IPS-11a (cell line): ENCODE results near the gene FAM193A.
"Not testable (repeated sequence)": the region's sequence is repeated elsewhere in the genome, so short reads cannot be mapped to it uniquely, and the experiment has no call there.

Experiments
- H3K4me3 ChIP-seq: one replicate; pipeline ENCODE4 v1.5.1; 2013; ENCODE audit warnings: low read depth, low read length, control low read depth

Gene FAM193A

DNA sequence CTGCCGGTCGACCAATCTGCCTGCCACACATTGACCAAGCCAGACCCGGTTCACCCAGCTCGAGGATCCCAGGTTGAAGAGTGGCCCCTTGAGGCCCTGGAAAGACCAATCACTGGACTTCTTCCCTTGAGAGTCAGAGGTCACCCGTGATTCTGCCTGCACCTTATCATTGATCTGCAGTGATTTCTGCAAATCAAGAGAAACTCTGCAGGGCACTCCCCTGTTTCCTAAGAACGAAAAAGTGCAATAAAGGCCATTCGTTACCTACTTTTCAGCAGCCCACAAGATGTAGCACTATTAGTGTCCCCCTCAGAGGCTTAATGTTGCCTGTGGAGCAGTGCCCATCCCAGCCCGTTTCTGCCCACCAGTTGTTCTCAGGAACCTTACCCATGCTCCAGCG lies 22.3 kb upstream of the FAM193A start:
- not testable (repeated sequence) for H3K4me3 ChIP-seq

DNA sequence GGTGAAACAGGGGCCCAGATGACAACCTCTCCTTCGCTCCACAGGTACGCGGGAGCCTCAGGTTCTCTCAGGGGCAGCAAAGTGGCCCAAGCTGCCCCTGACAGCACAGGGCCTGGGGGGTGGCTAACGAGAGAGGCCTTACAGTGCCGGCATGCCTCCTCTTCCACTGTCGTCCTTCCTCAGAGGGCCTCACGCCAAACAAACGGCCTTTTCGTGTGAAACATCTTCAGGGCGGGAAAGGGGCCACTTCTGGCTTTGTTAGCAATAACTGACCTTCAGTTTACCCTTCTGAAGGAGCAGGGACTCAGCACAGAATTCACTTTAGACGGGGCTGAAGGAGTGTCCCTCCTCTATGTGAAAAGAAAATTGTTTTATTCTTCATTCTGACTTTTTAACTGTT lies 21.5 kb upstream of the FAM193A start:
- H3K4me3 ChIP-seq, result not testable (repeated sequence)

DNA sequence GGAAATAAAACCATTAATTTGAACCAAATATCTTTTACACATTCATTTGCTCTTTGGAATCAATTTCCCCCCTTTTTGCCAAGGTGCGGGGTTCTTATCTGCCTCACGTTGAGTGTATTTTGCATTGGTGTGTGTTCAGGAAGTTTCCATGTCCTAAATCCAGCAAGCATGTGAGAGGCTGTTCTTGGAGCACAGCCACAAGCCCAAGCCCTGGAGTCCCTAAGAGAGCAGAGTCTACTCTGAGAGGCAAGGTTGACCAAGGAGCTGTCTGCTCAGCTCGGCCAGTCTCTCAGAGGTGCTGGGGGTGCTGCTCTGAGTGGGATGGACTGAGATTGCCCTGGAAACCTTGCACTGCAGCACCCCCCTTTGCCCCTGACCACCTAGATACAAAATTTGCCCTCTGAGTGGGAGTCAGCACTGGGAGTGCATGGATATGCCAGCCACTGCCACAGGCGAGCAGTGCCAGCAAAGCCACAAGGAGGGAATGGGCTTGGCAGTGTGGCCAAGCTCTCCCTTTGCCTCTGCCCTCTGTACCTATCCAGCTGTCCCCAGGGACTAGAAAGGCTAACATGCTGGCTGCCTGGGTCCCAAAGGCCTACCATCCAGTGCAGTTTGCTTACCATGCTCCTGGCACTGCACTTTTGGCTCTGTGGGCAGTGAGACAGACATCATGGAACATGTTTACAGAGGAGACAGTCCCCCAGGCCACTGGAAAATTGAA lies 20.5 kb upstream of the FAM193A start:
- no peak overlapping the region for H3K4me3 ChIP-seq

DNA sequence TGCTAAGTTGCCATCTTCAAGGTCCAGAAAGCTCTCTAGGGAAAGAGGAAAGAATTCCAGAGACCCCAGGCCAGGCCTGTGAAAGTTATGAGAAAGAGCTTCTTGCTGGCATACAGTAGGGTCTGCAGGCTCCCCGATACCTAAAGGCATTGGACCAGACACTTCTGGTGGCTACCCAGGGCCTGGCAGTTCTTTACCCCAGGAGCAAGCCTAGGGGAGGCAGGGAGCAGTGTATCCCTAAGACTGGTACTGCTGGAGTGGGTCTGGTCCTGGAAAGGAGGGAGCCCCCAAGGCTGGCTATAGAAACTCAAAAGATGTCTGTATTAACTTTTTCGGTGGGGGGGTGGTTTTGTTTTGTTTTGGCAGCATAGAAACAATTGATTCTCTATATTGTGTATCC lies 19.8 kb upstream of the FAM193A start:
- H3K4me3 ChIP-seq, result no peak overlapping the region

DNA sequence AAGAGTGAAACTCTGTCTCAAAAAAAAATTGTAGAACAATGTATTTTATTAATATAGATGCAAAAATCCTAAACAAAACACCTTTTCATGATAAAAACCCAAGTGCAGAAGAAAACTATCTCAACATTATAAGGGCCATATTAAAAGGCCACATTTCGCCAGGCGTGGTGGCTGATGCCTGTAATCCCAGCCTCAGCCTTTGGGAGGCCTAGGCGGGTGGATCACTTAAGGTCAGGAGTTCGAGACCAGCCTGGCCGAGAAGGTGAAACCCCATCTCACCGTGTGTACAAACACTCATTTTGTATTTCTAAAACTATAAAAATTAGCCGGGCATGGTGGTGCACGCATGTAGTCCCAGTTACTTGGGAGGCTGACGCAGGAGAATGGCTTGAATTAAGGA lies 9.9 kb upstream of the FAM193A start:
- no peak overlapping the region for H3K4me3 ChIP-seq

DNA sequence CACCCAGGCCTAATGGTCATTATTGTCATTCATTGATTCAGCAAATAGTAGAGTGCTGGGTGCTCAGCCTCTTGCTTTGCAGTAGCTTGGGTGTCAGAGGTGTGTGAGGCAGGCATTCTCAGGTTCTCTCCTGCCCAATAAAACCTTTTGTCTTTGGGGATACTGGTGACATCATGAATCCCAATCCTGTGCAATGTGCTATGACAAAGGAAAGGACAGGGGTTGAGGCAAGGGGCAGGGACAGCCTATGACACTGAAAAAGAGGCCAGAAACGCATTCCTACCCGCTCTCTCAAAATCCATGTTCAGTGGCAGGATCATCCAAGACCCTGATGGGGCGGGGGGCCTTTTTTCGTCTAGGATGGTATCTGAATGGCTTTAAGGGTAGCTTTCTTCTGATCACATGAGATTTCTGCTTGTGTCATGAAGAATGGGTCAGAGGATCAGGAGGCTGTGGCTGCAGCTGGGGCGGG lies 1.5 kb upstream of the FAM193A start:
- peak overlapping the region; percentile 74 for H3K4me3 ChIP-seq

DNA sequence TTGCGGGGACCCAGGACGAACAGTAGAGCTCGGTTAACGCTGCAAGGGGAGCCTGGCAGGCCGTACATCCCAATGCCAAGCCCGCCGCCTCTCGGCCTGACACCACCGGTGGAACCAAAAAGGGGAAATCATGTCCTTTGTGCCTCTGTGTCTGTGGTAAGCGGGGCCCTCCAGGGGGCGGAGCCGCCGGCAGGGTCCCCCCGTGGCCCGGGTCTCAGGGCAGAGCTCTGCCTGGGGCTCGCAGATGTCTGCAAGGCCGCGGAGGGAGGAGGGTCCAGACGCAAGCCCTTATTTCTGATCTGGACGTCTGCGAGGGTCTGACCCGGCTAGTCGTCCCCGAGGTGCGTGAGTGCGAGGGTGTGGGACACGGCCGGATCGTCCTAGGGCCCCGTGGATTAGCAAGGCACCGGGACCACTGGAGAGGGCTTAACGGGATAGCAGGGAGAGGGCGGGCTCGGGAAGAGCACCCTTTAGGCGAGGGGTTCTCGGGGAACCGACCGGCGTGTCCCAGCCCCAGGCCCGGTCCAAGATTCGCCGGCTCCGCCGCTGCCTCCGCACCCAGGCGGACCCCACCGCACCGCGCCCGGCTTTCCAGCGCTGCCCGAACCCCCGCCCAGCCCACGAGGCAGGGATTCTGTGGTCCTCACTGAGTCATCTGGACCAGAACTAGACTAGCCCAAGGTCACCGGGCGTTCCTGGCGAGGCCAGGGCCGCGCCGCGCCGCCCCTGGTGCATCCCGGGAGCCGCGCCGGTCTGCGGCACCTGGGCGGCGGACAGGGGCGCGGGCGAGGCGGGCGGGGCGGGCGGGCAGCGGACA lies 863 bp upstream of the FAM193A start:
- H3K4me3 ChIP-seq, result peak overlapping the region; percentile 74

DNA sequence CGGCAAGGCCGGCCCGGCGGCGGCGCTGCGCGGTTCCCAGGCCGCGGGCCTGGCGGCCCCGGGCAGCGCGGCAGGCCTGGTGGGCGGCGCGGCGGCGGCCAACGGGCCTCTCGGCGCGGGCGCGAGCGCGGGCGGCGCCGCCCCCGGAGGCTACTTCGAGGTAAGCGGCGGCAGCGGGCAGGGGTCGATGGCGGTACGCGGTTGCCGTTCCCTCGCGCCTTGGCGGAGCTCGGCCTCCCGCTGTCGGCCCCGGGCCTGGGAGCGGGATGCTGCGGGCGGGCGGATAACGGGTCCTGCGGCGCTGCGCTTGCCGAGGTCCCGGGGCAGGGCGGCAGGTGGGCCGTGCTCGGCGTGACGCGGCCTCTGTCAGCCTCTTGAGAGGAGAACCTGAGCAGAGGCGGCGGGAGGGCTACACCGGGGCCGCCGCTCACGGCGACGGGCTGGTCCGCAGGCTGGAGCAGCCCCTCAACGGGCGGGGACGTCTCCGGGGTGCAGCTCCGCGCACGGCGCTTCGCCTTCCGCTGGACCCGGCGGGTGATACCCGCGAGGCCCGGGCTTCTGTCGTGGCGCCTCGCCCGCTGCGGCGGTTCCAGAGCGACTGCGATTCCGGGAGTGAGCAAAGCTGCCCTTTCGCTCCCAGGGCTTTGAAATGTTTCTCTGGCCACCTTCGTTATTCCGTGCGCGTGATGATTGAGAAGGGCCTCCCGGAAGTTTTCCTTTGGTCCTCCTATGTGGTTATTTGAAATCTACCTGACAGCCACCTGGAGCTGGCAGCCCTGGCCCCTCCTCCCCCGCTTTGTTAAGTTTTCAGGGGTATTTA lies 774 bp downstream of the FAM193A start:
- peak overlapping the region; percentile 71 for H3K4me3 ChIP-seq

DNA sequence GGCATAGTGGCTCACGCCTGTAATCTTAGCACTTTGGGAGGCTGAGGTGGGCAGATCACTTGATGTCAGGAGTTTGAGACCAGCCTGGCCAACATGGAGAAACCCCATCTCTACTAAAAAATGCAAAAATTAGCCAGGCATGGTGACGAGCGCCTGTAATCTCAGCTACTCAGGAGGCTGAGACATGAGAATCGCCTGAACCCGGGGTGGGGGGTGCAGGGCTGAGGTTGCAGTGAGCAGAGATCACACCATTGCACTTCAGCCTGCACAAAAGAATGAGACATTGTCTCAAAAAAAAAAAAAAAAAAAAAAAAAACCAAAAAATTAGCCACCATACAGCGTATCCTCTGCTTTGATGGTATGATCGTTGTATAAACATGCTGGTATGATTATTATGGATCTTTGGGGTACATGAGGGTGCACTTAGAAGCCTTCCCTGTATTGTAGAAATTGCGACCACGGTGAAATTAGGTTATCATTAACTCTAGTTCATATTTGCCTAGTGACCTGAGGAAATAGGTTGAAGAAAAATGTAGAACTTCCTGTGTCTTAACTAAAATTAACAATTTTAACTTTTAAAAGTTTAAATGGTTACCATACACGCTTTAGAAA lies 7.2 kb downstream of the FAM193A start:
- H3K4me3 ChIP-seq, result not testable (repeated sequence)

DNA sequence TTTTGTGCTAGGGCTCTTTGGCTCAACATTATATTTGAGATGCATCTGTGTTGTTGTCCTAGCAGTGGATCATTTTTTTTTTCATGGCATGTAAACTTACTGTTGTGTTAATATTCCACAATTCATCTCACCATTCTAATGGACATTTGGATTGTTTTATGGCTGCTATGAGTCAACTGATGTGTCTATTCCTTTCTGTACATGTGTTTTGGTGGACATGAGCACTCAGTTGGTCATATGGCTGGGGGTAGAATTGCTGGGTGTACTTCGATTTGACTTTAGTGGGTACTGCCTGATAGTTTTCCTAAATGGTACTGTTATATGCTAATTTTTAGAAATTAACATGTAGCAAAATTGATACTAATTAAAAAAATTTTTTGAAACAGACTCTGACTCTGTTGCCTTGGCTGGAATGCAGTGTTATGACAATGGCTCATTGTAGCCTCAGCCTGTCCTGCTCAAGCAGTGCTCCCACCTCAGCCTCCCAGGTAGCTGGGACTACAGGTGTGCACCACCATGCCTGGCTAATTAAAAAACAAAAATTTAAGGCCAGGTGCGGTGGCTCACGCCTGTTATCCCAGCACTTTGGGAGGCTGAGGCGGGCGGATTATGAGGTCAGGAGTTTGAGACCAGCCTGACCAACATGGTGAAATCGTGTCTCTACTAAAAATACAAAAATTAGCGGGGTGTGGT lies 9.0 kb downstream of the FAM193A start:
- no peak overlapping the region for H3K4me3 ChIP-seq

DNA sequence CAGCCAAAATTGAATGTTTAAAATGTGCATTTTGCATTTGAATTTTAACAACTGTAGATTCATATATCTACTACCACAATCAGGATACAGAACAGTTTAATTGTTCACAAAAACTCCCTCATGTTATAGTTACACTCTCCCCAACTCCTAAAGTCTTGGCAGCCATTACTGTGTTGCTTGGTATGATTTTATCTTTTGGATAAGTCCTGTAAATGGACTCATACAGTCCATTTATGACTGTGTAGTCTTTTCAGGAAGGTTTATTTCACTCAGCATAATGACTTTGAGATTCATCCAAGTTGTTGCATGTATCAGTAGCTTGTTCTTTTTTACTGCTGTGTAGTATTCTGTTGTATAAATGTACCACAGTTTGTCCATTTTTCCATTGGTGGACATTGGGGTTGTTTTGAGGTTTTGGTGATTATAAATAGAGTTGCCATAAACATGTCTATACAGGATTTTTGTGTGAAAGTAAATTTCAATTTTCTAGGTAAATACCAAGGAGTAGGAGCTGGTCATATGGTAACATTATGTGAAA lies 9.9 kb downstream of the FAM193A start:
- no peak overlapping the region for H3K4me3 ChIP-seq

DNA sequence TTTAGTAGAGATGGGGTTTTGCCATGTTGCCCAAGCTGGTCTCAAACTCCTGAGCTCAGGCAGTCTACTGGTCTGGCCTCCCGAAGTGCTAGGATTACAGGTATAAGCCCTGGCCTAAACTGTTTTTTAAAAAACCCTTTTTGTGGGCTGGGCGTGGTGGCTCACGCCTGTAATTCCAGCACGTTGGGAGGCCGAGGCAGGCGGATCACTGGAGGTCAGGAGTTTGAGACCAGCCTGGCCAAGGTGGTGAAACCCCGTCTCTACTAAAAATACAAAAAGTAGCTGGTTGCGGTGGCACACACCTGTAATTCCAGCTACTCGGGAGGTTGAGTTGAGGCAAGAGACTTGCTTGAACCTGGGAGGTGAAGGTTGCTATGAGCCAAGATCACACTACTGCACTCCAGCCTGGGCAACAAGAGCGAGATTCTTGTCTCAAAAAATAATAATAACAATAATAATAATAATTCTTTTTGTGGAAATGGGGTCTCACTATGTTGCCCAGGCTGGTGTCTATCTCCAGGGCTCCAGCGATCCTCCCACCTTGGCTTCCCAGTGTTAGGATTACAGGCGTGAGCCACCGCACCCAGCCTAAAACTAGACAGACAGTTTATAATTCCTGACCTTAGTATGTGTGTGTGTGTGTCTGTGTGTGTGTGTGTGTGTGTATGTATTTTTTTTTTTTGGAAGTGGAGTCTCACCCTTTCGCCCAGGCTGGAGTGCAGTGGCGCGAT lies 10.7 kb downstream of the FAM193A start:
- H3K4me3 ChIP-seq, result not testable (repeated sequence)

DNA sequence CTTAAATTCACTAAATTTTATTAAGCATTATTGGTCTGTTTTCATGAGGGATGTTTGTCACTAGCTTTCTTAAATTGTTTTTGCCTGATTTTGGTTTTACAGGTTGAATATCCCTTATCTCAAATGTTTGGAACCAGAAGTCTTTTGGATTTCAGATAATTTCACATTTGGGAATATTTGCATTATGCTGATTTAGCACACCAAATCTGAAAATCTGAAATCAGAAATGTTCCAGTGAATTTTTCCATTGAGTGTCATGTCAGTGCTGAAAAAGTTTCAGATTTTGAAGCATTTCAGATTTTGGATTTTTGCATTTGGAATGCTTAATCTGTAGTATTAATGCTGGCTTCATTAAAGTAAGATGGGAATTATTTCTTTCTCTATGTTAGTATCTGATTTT lies 14.7 kb downstream of the FAM193A start:
- H3K4me3 ChIP-seq, result no peak overlapping the region

DNA sequence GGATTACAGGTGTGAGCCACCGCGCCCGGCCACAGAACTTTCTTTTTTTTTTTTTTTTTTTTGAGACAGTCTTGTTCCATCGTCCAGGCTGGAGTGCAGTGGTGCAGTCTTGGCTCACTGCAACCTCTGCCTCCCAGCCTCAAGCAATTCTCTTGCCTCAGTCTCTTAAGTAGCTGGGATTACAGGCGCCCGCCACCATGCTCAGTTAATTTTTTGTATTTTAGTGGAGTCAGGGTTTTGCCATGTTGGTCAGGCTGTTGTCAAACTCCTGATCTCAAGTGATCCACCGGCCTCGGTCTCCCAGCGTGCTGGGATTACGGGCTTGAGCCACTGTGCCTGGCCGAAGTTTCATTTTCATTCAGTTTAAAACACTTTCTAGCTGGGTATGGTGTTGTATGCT lies 16.4 kb downstream of the FAM193A start:
- no peak overlapping the region for H3K4me3 ChIP-seq

DNA sequence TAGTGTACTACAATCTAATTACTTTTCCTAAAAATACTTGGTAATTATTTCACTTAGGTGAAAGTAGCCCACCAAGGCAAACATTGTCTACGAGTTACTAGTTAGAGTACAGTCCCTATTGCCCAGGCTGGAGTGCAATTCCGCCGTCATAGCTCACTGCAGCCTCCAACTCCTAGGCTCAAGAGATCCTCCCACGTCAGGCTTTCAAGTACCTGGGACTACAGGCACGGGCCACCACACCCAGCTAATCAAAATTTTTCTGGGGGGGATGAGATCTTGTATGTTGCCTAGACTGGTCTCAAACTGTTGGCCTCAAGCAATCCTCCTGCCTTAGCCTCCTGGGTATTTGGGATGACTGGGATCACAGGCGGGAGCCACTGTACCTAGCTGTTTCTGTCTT lies 21.9 kb downstream of the FAM193A start:
- H3K4me3 ChIP-seq, result no peak overlapping the region

DNA sequence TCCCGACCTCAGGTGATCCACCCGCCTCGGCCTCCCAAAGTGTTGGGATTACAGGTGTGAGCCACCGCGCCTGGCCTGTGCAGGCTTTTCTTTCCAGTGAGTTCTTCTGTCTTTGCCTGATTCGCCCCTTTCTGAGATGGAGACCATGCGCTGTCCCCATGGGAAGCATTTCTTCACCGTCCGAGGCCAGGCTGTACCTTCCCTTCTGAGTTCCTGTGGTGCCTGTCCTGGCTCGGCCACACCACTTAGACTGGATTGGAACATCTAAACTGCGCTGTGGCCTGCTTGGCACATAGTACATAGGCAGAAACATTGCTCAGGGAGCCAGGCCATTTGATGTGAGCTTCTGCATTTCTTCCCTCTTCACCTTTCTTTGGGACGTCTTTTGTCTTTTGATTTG lies 23.7 kb downstream of the FAM193A start:
- no peak overlapping the region for H3K4me3 ChIP-seq

DNA sequence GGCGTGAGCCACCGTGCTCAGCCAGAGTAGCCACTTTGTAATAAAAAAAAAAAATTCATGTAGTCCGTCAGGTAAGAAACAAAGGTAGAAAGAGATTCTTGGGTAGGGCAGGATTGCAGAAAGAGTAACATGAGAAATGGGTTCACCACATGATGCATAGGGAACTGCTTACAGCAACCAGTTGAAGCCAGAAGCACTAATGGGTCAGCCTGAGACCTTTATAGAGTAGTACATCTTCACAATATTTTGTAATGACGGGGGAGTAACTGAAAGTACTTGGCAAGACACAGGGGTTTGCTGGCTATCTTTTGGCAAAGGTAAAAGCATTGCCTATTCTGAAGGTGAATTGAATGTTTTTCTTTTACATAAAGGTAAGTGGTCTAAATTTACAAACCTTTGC lies 29.1 kb downstream of the FAM193A start:
- H3K4me3 ChIP-seq, result no peak overlapping the region

DNA sequence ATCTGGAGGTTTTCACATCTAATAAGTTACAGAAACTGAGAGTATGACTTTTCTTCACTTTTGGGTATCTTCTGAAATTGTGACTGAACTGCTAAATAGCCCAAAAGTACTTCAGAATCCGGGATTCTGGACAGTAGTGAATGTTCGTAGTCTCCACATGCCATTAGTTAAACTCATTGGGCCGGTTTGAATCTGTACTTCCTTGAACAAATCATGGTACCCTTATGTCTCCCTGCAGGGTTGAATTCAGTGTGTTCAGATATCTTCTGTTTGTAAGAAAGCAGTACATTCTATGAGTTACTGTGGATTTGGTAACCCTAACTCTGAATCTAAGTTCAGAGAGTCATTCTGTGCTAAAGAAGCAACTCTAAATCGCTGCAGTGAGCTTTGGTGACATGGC lies 33.6 kb downstream of the FAM193A start:
- H3K4me3 ChIP-seq, result no peak overlapping the region

DNA sequence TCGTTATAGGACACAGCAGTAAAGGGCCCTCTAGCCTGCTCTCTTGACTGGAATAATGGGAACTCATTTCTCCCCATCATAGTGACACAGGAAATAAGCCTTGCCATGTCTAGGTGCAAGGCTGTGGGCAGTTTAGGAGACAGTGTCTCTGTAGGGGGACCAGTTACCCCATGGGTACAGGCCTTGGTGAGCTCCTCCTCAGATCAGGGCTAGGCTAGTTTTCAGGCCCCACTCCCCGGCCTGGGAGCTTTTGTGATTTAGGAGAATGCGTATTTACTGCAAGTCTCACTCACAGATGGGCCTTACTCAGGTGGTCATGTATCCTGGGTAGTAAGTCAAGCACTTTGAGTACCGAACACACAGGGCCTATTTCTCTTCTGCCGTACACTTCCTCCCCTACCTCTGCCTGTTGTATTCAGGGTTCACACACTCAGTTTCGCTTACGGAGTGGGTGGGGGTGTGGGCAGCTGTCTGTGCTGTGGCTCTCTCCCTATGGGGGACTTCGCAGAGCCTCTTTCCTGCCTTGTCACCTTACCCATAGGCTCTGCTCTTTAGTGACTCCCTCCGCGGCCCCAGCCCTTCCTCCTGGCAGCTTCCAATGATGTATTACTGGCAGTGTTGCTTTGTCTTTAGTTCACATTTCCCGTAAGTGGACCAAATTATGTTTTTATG lies 34.2 kb downstream of the FAM193A start:
- no peak overlapping the region for H3K4me3 ChIP-seq
